Stimulated activated CD8-positive, alpha-beta memory T cell treated with anti-CD3 and anti-CD28 coated beads, Interleukin-12 subunit alpha, Interleukin-12 subunit beta, amount 100 ng/mL, for 1 hour (primary cell): Measurements from ENCODE around the gene DUSP15.
"Not testable (repeated sequence)": the region's sequence is repeated elsewhere in the genome, so short reads cannot be mapped to it uniquely, and the experiment has no call there.

Experiments used
- DNase-seq: peaks from one replicate; pipeline ENCODE4 v3.0.0-alpha.2; 2020; ENCODE audit warnings: low read depth

DUSP15 gene

DNA sequence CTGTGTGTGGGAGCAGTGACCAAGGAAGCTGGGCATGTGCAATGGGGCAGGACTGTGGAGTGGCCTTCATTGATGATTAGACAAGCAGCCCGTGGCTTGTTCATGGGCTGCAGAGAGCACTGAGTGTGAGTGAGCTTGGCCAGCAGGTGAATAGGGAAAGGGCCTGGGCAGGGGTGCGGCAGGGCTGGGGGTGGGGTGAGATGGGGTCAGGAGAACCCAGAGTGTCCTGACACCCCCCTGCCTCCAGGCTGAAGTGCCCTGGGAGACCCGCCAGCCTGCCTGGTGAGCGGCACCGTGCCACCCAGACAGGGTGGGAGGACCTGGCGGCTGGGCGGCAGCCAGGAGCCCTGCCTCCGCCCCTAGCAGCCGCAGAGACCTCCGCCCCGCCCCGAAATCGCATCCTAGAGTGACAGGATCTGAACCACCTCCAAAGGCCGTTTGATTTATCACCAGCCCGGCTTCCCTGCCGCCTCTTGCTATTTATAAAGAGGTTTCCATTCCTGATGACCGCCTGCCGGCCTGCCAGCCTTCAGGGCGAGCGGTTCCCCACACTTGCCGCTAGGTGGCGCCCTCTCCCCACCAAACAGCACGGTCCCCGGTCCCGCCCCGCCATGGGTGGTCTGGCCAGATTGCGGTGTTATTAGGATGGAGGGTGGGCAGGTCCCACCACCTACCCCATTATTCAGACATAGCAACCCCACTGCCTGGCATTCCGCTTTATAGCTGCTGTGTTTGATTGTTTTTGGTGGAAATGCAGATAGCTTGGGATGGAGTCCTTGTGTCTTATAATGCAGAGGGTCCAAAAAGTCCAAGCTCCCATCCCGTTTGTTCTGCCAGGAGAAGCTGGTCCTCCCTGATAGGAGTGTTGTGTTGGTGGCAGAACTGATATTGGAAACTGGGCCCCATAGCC, 47.7 kb downstream of the DUSP15 start:
- DNase-seq, result peak; percentile 67

- no peak for DNase-seq
These were observed 48.9 kb downstream of the DUSP15 start for GRCh38 chr20:31821427-31821826.

GRCh38 chr20:31820228-31820627, 50.1 kb downstream of the DUSP15 start:
- DNase-seq, result no peak

DNA sequence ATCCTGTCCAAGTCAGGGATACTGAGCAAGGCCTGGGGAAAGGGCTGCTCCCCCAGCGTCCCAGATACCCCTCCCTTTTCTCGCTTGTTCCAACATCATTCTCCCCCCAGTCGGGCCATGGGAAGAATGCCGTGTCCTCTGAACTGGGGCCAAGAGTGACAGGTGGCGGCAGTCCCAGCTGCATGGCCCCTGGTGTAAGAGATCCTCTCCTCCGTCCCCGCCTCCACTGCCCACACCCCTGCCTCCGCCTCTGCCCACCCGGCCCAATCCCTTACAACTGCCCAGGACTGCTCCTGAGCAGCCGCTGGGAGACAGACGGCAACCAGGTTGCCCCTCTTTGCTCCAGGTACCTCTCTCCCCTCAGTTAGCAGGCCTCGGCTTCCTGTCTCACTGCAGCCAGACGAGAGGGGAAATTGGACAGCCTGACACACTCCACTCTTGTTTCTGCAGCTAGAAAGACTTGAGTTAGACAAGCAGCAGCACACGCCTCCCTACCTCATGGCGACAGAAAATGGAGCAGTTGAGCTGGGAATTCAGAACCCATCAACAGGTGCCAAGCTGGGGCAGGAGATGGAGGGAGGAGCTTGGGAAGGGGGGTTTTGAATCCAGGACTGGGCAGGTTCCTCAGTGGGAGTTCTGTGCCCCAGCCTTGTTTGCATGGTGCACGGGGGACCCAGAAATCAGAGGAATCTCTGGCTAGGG, 51.1 kb downstream of the DUSP15 start, which contains the start of gene MYLK2:
TSS of gene MYLK2 (plus strand) at position 274 of the 702 bp plus-strand sequence. CDS start at position 499, 225 bp downstream.
- DNase-seq, result no peak

- no peak for DNase-seq
These were observed 51.9 kb downstream of the DUSP15 start for GRCh38 chr20:31818376-31818908.

DNA sequence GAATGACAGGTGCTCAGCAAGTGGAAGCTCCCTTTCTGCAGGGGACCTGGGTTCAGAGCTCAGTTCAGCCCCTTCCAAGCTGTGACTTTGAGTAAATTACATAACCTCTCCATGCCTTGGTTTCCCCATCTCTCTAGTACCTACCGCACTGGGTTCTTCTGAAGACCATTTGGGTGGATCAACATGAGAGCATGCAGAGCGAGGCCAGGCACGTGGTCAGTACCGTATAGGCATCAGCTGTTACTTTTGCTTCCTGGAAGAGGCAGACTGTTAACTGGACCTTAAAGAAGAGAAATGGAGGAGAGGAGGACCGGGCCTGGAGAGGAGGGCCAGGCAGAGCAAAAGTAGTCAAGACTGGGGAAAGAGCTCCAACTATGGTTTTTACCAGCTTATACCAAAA, 52.9 kb downstream of the DUSP15 start:
- no peak for DNase-seq

DNA sequence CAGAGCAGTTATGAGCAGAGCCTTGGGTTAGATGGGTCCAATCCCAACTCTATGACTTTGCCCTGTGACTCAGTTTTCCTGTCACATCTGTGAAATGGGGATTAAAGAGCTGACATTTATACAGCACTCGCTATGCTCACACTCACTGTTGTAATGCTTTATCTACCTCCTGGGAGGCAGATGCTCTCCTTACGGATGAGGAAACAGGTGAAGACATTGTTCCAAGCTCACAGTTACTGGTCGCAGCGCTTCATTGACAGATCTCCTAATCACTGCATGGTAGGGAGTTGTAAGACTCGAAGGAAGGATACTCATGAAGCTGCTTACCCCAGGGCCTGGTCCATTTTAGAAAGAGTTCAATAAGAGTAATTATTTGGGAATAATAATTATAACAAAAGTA, 54.1 kb downstream of the DUSP15 start:
- no peak for DNase-seq

DNA sequence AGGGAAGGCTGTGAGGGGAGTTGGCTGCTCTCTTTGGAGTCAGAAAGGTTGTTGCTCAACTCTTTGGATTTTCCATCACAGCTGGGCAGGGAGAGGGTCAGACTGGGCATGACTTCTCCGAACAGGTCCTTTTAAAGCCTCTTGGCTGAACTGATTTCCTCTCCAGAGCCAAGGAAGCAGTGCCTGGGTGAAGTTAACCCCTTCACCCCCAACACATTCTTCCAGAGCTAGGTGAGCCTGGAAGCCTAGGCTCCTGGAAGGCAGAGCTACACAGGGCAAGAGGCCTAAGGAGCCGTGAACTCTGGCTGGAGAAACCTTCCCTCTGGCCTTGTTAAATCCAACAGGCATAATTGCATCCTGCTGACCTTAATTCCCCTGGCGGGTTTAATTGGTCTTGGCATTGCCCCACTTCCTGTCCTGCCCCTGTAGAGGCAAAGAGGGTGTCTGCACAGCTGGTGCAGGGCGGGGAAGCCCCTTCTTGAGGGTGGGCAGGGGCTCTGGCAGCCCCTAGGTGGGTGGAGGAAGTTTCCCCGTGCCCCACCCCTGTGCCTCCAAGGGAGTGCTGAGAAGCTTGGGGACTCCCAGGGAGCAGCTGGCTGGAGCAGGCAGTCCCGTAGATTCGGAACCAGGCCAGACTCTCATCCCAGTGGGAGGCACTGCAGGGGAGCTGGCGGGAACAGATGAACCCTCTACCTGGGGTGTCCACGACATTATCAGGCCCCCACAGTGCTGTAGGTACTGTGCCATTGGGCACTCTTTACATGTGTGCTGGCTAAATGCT, 54.7 kb downstream of the DUSP15 start:
- DNase-seq, result no peak

GRCh38 chr20:31814142-31814541, 56.2 kb downstream of the DUSP15 start:
- DNase-seq, result not testable (repeated sequence)

DNA sequence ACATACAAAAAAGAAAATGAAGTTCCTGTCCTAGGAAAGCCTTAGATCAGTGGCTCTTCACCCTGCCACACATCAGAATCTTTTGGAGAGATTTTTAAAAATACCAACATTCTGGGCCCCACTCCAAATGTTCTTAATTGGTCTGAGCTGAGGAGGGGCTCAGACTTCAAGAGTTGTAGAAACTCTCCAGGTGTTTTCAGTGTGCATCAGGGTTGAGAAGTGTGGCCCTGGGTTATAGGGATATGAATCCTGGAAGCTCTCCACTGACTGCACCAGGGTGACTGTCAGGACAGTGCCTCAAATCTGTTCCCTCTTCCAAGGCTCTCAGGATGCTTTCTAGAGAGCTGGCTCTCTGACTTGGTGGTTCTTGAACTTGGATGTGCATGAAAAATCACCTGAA, 56.7 kb downstream of the DUSP15 start:
- no peak for DNase-seq

DNA sequence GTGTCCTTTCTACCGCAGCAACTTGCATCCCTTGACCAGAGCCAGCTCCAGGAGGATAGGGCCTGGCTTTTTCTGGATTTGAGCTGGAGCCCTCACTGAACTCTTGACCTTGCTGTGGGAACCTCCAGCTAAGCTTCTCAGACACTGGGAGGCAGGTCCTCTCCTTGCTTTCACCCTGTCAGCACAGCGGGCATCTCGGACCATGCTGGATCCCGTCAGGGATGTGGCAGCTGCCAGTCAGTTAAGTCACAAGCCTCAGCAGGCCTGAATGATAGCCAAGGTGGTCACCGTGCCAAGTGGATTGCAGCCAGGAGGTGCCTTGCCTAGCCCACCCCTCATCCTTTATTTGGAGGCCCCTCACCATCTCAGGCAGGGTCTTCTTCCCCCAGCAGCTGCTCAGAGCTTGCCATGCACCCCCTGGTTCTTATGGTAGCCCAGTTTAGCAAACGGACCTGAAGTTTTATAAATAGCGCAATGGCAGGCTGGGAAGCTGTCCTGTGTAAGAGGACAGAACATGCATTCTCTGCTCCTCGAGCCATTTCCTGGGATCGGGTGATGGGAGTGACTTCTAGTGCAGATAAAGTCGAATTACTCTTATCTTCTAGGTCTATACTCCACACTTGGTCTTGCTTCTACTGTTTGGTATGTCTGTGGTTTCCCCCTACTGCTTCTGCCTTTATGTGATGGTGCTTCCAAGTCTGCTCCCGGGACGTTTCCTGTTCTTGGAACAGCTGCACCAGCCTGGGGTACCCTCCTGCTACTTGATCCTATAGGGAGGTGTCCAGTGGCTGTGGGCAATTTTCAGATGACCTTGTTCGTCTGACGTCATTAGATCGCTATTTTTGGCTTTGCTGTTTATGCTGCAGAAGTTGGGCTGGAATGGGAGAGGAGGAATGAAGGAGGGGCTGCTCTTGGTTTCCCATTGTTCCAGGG, 58.3 kb downstream of the DUSP15 start:
- no peak for DNase-seq

- no peak for DNase-seq
These were observed 59.1 kb downstream of the DUSP15 start for GRCh38 chr20:31811198-31811597.
